ENCODE measurements around the gene SOD2. TPM values are rescaled to one million over a fixed set of nuclear protein-coding genes. Genes with fewer than 3 reads are reported as not detected.

Gene SOD2
- total and polyA plus RNA-seq, 4 donors = 143 to 952 (median 507) TPM

- DNase-seq (ENCODE audit: low spot score) = no peak
Observed at GRCh38 chr6:159682295-159682694, 10.7 kb downstream of the SOD2 start.

GRCh38 chr6:159681191-159681880, 11.7 kb downstream of the SOD2 start:
- 84% methylated on average over 10 of the region's 10 CpGs for WGBS
- H3K4me1 ChIP-seq (ENCODE audit: control insufficient read depth in 4 of 4, insufficient read depth in 4 of 4, low read length in 3 of 4) = peaks cover 2 to 28% (median 21%) of the 10 kb centered on the region in 4 donors
- TF ChIP-seq, protein P1, sequence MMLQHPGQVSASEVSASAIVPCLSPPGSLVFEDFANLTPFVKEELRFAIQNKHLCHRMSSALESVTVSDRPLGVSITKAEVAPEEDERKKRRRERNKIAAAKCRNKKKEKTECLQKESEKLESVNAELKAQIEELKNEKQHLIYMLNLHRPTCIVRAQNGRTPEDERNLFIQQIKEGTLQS (IDR thresholded peaks at IDR 0.05) = no peak
- TF ChIP-seq RXRA (IDR thresholded peaks at IDR 0.05) (no peak), TAF1 (conservative IDR thresholded peaks at IDR 0.05) (no peak), HNF4G (IDR thresholded peaks at IDR 0.05) (no peak)
- DNase-seq (ENCODE audit: low spot score) = no peak
- H3K4me3 ChIP-seq (ENCODE audit: low read depth in 1 of 3, low read length in 3 of 3) = no peak overlapping the region
- H3K9me3 ChIP-seq (ENCODE audit: control insufficient read depth in 4 of 4, low read length in 3 of 4) = no peaks in the 10 kb centered on the region
- no peak overlapping the region for H3K27ac ChIP-seq (ENCODE audit: low read depth in 1 of 2, low read length in 2 of 2)
- H3K9ac ChIP-seq (ENCODE audit: low read depth in 1 of 2, low read length in 2 of 2) = no peak overlapping the region
- H3K27me3 ChIP-seq (ENCODE audit: control insufficient read depth in 4 of 4, insufficient read depth in 4 of 4, low read length in 3 of 4) = no peaks in the 10 kb centered on the region
- H3K36me3 ChIP-seq (ENCODE audit: control insufficient read depth in 4 of 4, insufficient read depth in 3 of 4, low read depth in 1 of 4, low read length in 3 of 4) = peaks cover 7 to 59% (median 47%) of the 10 kb centered on the region in 4 donors

More at GRCh38 chr6:159682295-159682694, 10.7 kb downstream of the SOD2 start:
- TF ChIP-seq SP1 (IDR thresholded peaks at IDR 0.05) (no peak), FOXA1 (IDR thresholded peaks at IDR 0.05) (no peak), EGR1 (IDR thresholded peaks at IDR 0.05; ENCODE audit: low read depth in 2 of 2) (no peak), GABPA (IDR thresholded peaks at IDR 0.05 in 1 of 2, conservative IDR thresholded peaks at IDR 0.05 in 1 of 2) (no peak)
- TF ChIP-seq, protein P1 (IDR thresholded peaks at IDR 0.05) = no peak
- TF ChIP-seq, protein P2, sequence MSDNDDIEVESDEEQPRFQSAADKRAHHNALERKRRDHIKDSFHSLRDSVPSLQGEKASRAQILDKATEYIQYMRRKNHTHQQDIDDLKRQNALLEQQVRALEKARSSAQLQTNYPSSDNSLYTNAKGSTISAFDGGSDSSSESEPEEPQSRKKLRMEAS (IDR thresholded peaks at IDR 0.05) = no peak
- Histone ChIP-seq H3K27me3 (ENCODE audit: control insufficient read depth in 4 of 4, insufficient read depth in 4 of 4, low read length in 3 of 4) (no peaks in the 10 kb centered on the region), H3K4me1 (ENCODE audit: control insufficient read depth in 4 of 4, insufficient read depth in 4 of 4, low read length in 3 of 4) (peaks cover 2 to 28% (median 21%) of the 10 kb centered on the region in 4 donors), H3K36me3 (ENCODE audit: control insufficient read depth in 4 of 4, insufficient read depth in 3 of 4, low read depth in 1 of 4, low read length in 3 of 4) (peaks cover 10 to 68% (median 55%) of the 10 kb centered on the region in 4 donors), H3K27ac (ENCODE audit: low read depth in 1 of 2, low read length in 2 of 2) (no peak overlapping the region), H3K9ac (ENCODE audit: low read depth in 1 of 2, low read length in 2 of 2) (no peak overlapping the region), H3K9me3 (ENCODE audit: control insufficient read depth in 4 of 4, low read length in 3 of 4) (no peaks in the 10 kb centered on the region), H3K4me3 (ENCODE audit: low read depth in 1 of 3, low read length in 3 of 3) (no peak overlapping the region)
- 86% methylated on average over 3 of the region's 3 CpGs for WGBS

- H3K4me1 ChIP-seq (ENCODE audit: control insufficient read depth in 4 of 4, insufficient read depth in 4 of 4, low read length in 3 of 4) = peaks cover 2 to 28% (median 21%) of the 10 kb centered on the region in 4 donors
- DNase-seq (ENCODE audit: low spot score) = no peak
- H3K36me3 ChIP-seq (ENCODE audit: control insufficient read depth in 4 of 4, insufficient read depth in 3 of 4, low read depth in 1 of 4, low read length in 3 of 4) = peaks cover 6 to 49% (median 37%) of the 10 kb centered on the region in 4 donors
- 81% methylated on average over 3 of the region's 3 CpGs for WGBS
- H3K4me3 ChIP-seq (ENCODE audit: low read depth in 1 of 3, low read length in 3 of 3) = no peak overlapping the region
- no peak overlapping the region for H3K9ac ChIP-seq (ENCODE audit: low read depth in 1 of 2, low read length in 2 of 2)
- H3K27ac ChIP-seq (ENCODE audit: low read depth in 1 of 2, low read length in 2 of 2) = no peak overlapping the region
- H3K9me3 ChIP-seq (ENCODE audit: control insufficient read depth in 4 of 4, low read length in 3 of 4) = no peaks in the 10 kb centered on the region
- no peaks in the 10 kb centered on the region for H3K27me3 ChIP-seq (ENCODE audit: control insufficient read depth in 4 of 4, insufficient read depth in 4 of 4, low read length in 3 of 4)
- TF ChIP-seq EGR1 (IDR thresholded peaks at IDR 0.05; ENCODE audit: low read depth in 2 of 2) (no peak), FOXA2 (IDR thresholded peaks at IDR 0.05) (no peak), RAD21 (IDR thresholded peaks at IDR 0.05) (no peak), JUND (IDR thresholded peaks at IDR 0.05) (no peak), FOXA1 (IDR thresholded peaks at IDR 0.05) (no peak), ZBTB33 (IDR thresholded peaks at IDR 0.05) (no peak), YY1 (IDR thresholded peaks at IDR 0.05) (no peak), REST (IDR thresholded peaks at IDR 0.05) (no peak), NR2F2 (IDR thresholded peaks at IDR 0.05) (no peak), TAF1 (conservative IDR thresholded peaks at IDR 0.05) (no peak), GABPA (IDR thresholded peaks at IDR 0.05 in 1 of 2, conservative IDR thresholded peaks at IDR 0.05 in 1 of 2) (no peak), HNF4A (conservative IDR thresholded peaks at IDR 0.05) (no peak), SP1 (IDR thresholded peaks at IDR 0.05) (no peak), HNF4G (IDR thresholded peaks at IDR 0.05) (no peak), RXRA (IDR thresholded peaks at IDR 0.05) (no peak)
- TF ChIP-seq, protein P1 (IDR thresholded peaks at IDR 0.05) = no peak
- TF ChIP-seq, protein P2 (IDR thresholded peaks at IDR 0.05) = no peak
Observed at GRCh38 chr6:159680104-159680503, 12.9 kb downstream of the SOD2 start.
